HepG2 (cell line): ENCODE data around the gene DRAP1.

Source experiments
- MXI1 ChIP-seq: IDR thresholded peaks from 3 replicates; pipeline ENCODE4 v1.6.1; 2012; ENCODE audit warnings: low read depth, low read length, inconsistent platforms, borderline replicate concordance
- TFE3 ChIP-seq: IDR thresholded peaks from 2 replicates; pipeline ENCODE4 v1.6.1; 2016
- ZBTB3 ChIP-seq: sonication (generic); formaldehyde crosslinking; IDR thresholded peaks from 2 replicates; pipeline ENCODE4 v1.4.0; 2020; ENCODE audit warnings: low read depth, mild to moderate bottlenecking, moderate library complexity, missing genetic modification reagents, borderline replicate concordance
- ZNF263 ChIP-seq: sonication (generic); formaldehyde crosslinking; IDR thresholded peaks from 2 replicates; pipeline ENCODE4 v1.4.0; 2020; ENCODE audit warnings: missing genetic modification reagents
- ZNF343 ChIP-seq: sonication (generic); formaldehyde crosslinking; IDR thresholded peaks from 2 replicates; pipeline ENCODE4 v1.4.0; 2020; ENCODE audit warnings: mild to moderate bottlenecking, missing genetic modification reagents

GRCh38 chr11:65873318-65874156 lies 45.7 kb upstream of the DRAP1 start:
- no peak for TF ChIP-seq ZNF343 (CRISPR knock-in tag)
- no peak for TF ChIP-seq ZNF263
- peak; percentile 78; the same call in 1 of the 3 replicates for TF ChIP-seq MXI1
- TF ChIP-seq TFE3 (CRISPR knock-in tag) = peak; percentile 87; the same call in 1 of the 2 replicates
- TF ChIP-seq ZBTB3 = no peak
